GM23338 (cell line): Measurements from ENCODE around the gene CMIP.

ENCODE experiments used
- EZH2 ChIP-seq: fragments of 200-600 bp; sonication (generic); IDR thresholded peaks from one replicate; pipeline ENCODE4 v1.8.0; 2017; ENCODE audit warnings: antibody characterized with exemption, mild to moderate bottlenecking, low read depth; ENCODE audit not compliant: unreplicated experiment
- EZH2phosphoT487 ChIP-seq: fragments of 200-600 bp; sonication (generic); IDR thresholded peaks from one replicate; pipeline ENCODE4 v1.8.1; 2018; ENCODE audit warnings: antibody characterized with exemption; ENCODE audit not compliant: unreplicated experiment
- JUNB ChIP-seq: IDR thresholded peaks from one replicate; pipeline ENCODE4 v1.6.1; 2016; ENCODE audit warnings: antibody characterized with exemption; ENCODE audit not compliant: unreplicated experiment
- POLR2AphosphoS5 ChIP-seq: IDR thresholded peaks from 2 replicates; pipeline ENCODE4 v1.6.1; 2016; ENCODE audit warnings: antibody characterized with exemption, low read depth
- REST ChIP-seq: IDR thresholded peaks from one replicate; pipeline ENCODE4 v1.6.1; 2018; ENCODE audit warnings: antibody characterized with exemption; ENCODE audit not compliant: unreplicated experiment
- STAT1 ChIP-seq: IDR thresholded peaks from one replicate; pipeline ENCODE4 v1.6.1; 2016; ENCODE audit warnings: antibody characterized with exemption; ENCODE audit not compliant: unreplicated experiment
- TF ChIP-seq, protein P1 (sequence below), 2 experiments: fragments of 200-600 bp in 1 of 2; sonication (generic) in 1 of 2; conservative IDR thresholded peaks; 2 replicates each; pipeline versions ENCODE4 v1.5.1 to v1.6.1; 2016 to 2017; ENCODE audit warnings: antibody characterized with exemption in 2 of 2, low read depth in 2 of 2, mild to moderate bottlenecking in 2 of 2, moderate library complexity in 1 of 2
- TF ChIP-seq, protein P2 (sequence below): IDR thresholded peaks from 2 replicates; pipeline ENCODE4 v1.6.1; 2016; ENCODE audit warnings: antibody characterized with exemption

DNA sequence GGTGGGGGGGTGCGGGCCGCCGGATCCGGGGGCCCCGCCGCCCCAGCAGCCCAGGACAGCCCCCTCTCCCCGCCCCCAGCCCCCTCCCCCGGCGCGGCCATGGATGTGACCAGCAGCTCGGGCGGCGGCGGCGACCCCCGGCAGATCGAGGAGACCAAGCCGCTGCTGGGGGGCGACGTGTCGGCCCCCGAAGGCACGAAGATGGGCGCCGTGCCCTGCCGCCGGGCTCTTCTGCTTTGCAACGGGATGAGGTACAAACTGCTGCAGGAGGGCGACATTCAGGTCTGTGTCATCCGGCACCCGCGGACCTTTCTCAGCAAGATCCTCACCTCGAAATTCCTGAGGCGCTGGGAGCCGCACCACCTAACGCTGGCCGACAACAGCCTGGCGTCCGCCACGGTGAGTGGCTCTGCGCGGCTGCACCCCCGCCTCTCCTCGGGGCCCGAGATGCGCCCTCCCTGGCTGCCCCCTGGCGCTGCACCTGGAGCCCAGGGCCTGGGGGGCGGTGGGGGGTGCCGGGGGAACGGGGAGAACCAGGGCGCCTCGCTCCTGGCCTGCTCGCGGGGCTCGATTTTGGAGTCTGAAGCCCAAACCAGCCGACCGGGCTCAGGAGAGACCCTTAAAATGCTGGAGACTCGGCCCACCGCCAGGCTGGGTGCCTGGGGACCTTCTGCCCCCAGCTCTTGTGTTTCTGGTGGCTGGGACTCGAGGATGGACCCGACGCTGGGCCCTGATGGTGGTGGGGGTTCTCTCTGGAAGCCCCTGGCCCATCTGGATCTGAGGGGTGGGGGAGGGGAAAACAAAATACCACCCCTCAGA, 744 bp downstream of the CMIP start:
- TF ChIP-seq, protein P1, sequence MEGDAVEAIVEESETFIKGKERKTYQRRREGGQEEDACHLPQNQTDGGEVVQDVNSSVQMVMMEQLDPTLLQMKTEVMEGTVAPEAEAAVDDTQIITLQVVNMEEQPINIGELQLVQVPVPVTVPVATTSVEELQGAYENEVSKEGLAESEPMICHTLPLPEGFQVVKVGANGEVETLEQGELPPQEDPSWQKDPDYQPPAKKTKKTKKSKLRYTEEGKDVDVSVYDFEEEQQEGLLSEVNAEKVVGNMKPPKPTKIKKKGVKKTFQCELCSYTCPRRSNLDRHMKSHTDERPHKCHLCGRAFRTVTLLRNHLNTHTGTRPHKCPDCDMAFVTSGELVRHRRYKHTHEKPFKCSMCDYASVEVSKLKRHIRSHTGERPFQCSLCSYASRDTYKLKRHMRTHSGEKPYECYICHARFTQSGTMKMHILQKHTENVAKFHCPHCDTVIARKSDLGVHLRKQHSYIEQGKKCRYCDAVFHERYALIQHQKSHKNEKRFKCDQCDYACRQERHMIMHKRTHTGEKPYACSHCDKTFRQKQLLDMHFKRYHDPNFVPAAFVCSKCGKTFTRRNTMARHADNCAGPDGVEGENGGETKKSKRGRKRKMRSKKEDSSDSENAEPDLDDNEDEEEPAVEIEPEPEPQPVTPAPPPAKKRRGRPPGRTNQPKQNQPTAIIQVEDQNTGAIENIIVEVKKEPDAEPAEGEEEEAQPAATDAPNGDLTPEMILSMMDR (conservative IDR thresholded peaks at IDR 0.05; ENCODE audit: low read depth in 2 of 2), result 0 out of 4 replicates have a peak, but pooled peaks of 1 of the 2 experiments have one; percentile 6
- TF ChIP-seq POLR2AphosphoS5, result no peak
- TF ChIP-seq, protein P2, sequence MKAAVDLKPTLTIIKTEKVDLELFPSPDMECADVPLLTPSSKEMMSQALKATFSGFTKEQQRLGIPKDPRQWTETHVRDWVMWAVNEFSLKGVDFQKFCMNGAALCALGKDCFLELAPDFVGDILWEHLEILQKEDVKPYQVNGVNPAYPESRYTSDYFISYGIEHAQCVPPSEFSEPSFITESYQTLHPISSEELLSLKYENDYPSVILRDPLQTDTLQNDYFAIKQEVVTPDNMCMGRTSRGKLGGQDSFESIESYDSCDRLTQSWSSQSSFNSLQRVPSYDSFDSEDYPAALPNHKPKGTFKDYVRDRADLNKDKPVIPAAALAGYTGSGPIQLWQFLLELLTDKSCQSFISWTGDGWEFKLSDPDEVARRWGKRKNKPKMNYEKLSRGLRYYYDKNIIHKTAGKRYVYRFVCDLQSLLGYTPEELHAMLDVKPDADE, result no peak
- TF ChIP-seq EZH2, result no peak
- no peak for TF ChIP-seq REST
- TF ChIP-seq JUNB, result no peak
- TF ChIP-seq EZH2phosphoT487, result no peak
- TF ChIP-seq STAT1, result no peak
